ENCODE measurements around the gene KAT8. TPM values are rescaled to one million over a fixed set of nuclear protein-coding genes. Genes with fewer than 3 reads are reported as not detected.
A peak's percentile ranks its signal among the peaks of the same experiment; 100 is the strongest.

KAT8 gene
- total and polyA plus RNA-seq, 10 of the 15 experiments (the other 5 are each of a cell fraction or from before 2014, with no cell fraction given), result 5.5 to 55.8 (median 39.6) TPM

DNA sequence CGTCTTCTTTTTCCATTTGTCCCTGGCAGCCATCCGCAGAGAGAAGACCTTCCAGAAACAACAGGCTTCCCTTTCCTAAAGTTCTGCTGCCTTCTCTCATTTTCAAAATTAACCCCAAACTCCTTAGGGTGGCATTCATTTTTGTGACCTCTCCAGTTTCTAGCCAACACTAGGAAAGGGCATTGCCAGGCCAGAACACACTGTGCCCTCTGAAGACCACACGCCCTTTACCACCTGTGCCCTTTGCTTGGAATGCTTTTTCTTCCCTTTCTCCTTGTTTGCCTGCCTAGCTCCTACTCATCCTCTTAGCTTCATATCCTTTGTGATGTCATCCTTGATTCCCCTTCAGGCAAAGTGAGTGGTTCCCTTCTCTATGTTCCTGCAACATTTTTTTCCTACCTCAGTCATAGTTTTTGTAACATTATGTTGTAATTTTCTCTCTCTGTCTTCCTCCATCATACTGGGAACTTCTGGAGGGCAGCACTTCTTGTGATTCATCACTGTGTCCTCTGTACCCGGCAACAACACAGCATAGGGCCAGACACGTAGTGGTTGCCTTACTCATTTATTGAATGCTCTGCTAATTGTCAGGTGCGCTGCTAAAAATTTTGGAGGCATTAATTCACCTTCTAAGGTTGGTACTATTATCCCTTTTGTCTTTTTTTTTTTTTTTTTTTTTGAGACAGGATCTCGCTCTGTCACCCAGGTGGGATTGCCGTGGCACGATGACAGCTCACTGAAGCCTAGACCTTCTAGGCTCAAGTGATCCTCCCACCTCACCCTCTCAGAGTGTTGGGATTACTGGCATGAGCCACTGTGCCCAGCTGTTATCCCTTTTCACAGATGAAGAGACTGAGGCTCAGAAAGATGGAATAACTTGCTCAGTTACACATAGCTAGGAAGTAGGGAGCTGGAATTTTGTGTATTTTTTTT is 1.0 kb downstream of the KAT8 start:
- TF ChIP-seq SMAD5 (IDR thresholded peaks at IDR 0.05; ENCODE audit: low read depth) (no peak), RFX5 (IDR thresholded peaks at IDR 0.05; ENCODE audit: low read depth, low read length) (no peak), POLR2AphosphoS5 (IDR thresholded peaks at IDR 0.05; ENCODE audit: low read length) (no peak), SUPT20H (IDR thresholded peaks at IDR 0.05; ENCODE audit: borderline replicate concordance, control insufficient read depth, low read depth, low read length) (no peak), FOS (IDR thresholded peaks at IDR 0.05; ENCODE audit: borderline replicate concordance, extremely low read depth, insufficient read length) (no peak), NRF1 (conservative IDR thresholded peaks at IDR 0.05; ENCODE audit: low read depth, low read length) (no peak), IRF4 (IDR thresholded peaks at IDR 0.05; ENCODE audit: low read depth, low read length) (no peak), CHD1 (IDR thresholded peaks at IDR 0.05; ENCODE audit: low read depth, low read length) (no peak), ATF7 (IDR thresholded peaks at IDR 0.05; ENCODE audit: low read depth) (no peak), CBFB (IDR thresholded peaks at IDR 0.05; ENCODE audit: low read depth) (no peak), KLF5 (IDR thresholded peaks at IDR 0.05; ENCODE audit: partially characterized antibody) (no peak), STAT3 (IDR thresholded peaks at IDR 0.05; ENCODE audit: low read depth, low read length) (no peak), BCL11A (IDR thresholded peaks at IDR 0.05; ENCODE audit: low read depth, low read length) (no peak), ZZZ3 (IDR thresholded peaks at IDR 0.05; ENCODE audit: control insufficient read depth, insufficient read length, low read depth) (no peak), RB1 (IDR thresholded peaks at IDR 0.05; ENCODE audit: borderline replicate concordance) (no peak), EED (IDR thresholded peaks at IDR 0.05; ENCODE audit: low read depth) (no peak), NR2C2 (IDR thresholded peaks at IDR 0.05; ENCODE audit: borderline replicate concordance, control insufficient read depth, insufficient read length, low read depth) (no peak), NR2C1 (IDR thresholded peaks at IDR 0.05) (no peak)
- TF ChIP-seq, protein P1, sequence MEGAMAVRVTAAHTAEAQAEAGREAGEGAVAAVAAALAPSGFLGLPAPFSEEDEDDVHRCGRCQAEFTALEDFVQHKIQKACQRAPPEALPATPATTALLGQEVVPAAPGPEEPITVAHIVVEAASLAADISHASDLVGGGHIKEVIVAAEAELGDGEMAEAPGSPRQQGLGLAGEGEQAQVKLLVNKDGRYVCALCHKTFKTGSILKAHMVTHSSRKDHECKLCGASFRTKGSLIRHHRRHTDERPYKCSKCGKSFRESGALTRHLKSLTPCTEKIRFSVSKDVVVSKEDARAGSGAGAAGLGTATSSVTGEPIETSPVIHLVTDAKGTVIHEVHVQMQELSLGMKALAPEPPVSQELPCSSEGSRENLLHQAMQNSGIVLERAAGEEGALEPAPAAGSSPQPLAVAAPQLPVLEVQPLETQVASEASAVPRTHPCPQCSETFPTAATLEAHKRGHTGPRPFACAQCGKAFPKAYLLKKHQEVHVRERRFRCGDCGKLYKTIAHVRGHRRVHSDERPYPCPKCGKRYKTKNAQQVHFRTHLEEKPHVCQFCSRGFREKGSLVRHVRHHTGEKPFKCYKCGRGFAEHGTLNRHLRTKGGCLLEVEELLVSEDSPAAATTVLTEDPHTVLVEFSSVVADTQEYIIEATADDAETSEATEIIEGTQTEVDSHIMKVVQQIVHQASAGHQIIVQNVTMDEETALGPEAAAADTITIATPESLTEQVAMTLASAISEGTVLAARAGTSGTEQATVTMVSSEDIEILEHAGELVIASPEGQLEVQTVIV (IDR thresholded peaks at IDR 0.05; ENCODE audit: borderline replicate concordance, partially characterized antibody), result no peak
- ChIA-PET SMC1A (ENCODE audit: uncharacterized antibody, unreplicated experiment) (interaction anchor here (1.0 to 2.4 kb wide), 4 partner anchors 17 to 264 kb away, joined by 3 to 7 read pairs (median 4); partner anchors contain the start of genes ZNF646 and ZNF668), CTCF (interaction anchor here (0.6 to 1.6 kb wide), 3 partner anchors 24 to 265 kb away, joined by 3 to 15 read pairs (median 9); no protein-coding TSS in a partner anchor), POLR2A (interaction anchor here (0.6 to 1.7 kb wide), 12 partner anchors 10 to 341 kb away, joined by 3 to 24 read pairs (median 4); partner anchors contain the start of genes BCKDK, FUS, PYCARD and ZNF646), RAD21 (ENCODE audit: unreplicated experiment) (interaction anchor here (0.7 to 5.2 kb wide), 8 partner anchors 11 to 594 kb away, joined by 3 to 48 read pairs (median 4); partner anchors contain the start of genes BCKDK, ZNF646 and ZNF668)
- no peaks in the 10 kb centered on the region for H3K9me3 ChIP-seq (replicated peaks; ENCODE audit: control insufficient read depth, insufficient read depth, low read length)
- peaks cover 3 to 9% of the 10 kb centered on the region in 2 experiments; a peak in 3 of 4 replicates for H3K36me3 ChIP-seq (ENCODE audit: control insufficient read depth in 2 of 2, insufficient read depth in 2 of 2, low read length in 1 of 2)
- peaks cover 8% of the 10 kb centered on the region for H3K4me1 ChIP-seq (ENCODE audit: control insufficient read depth, insufficient read depth, low read length)
- intact Hi-C loops (cut with micrococcal nuclease; ENCODE audit: unreplicated experiment), result loop anchor here (10.0 kb wide), 1 partner anchor 756 kb away; the partner anchor contains the start of gene ZNF267
- no peak overlapping the region for H2AFZ ChIP-seq (ENCODE audit: control insufficient read depth, low read depth, low read length)
- no peak for ATAC-seq
- H3K79me2 ChIP-seq (ENCODE audit: control insufficient read depth, insufficient read depth, low read length), result peaks cover 11% of the 10 kb centered on the region
- peak overlapping the region; percentile 46 for H3K9ac ChIP-seq (ENCODE audit: control insufficient read depth, insufficient read depth, low read length)
- peak overlapping the region; percentile 11 for H3K4me2 ChIP-seq (ENCODE audit: control insufficient read depth, insufficient read depth)
- in situ Hi-C loops (cut with MboI), result loop anchor here (10.0 kb wide), 1 partner anchor 756 kb away; the partner anchor contains the start of gene ZNF267
- peak overlapping the region; percentile 36; the same call in 1 of the 2 replicates for H3K27ac ChIP-seq (ENCODE audit: control insufficient read depth, insufficient read depth)
- DNase-seq (ENCODE audit: low read depth, low spot score), result no peak
- no peaks in the 10 kb centered on the region for H3K27me3 ChIP-seq (replicated peaks in 1 of 2; ENCODE audit: control insufficient read depth in 2 of 2, insufficient read depth in 2 of 2, low read length in 1 of 2)
- 52% methylated on average over 9 of the region's 9 CpGs for WGBS (ENCODE audit: insufficient coverage, insufficient replicate concordance, low lambda C conversion rate, missing lambda C conversion rate)
- H4K20me1 ChIP-seq (ENCODE audit: control insufficient read depth, insufficient read depth), result no peaks in the 10 kb centered on the region
- BruUV-seq (replicated peaks), result no TSS peak
- FAIRE-seq, result no peak
- peak overlapping the region; percentile 84 for H3K4me3 ChIP-seq

Data from GM12878 (cell line).